Liver (tissue), 3 donors: ENCODE measurements around the gene HPCA.

Source experiments
- CTCF ChIP-seq: fragments of 150-350 bp; IDR thresholded peaks from 2 replicates; pipeline ENCODE4 v1.5.1; 2017; ENCODE audit warnings: improper control_type of control experiment, low read depth, low read length; ENCODE audit not compliant: missing input control
- EGR1 ChIP-seq, 2 donors: IDR thresholded peaks; 2 replicates each; pipeline ENCODE4 v1.6.1; 2016 to 2018; ENCODE audit warnings: antibody characterized with exemption in 2 of 2, low read depth in 2 of 2
- GABPA ChIP-seq, 2 donors: IDR thresholded peaks in 1 of 2; conservative IDR thresholded peaks in 1 of 2; 2 replicates each; pipeline ENCODE4 v1.6.1; 2016; ENCODE audit warnings: antibody characterized with exemption in 2 of 2, mild to moderate bottlenecking in 1 of 2, moderate library complexity in 1 of 2
- HNF4A ChIP-seq, 2 donors: conservative IDR thresholded peaks; 2 replicates each; pipeline ENCODE4 v1.6.1; 2016; ENCODE audit warnings: antibody characterized with exemption in 2 of 2, mild to moderate bottlenecking in 2 of 2
- JUND ChIP-seq, 2 donors: IDR thresholded peaks; 2 replicates each; pipeline ENCODE4 v1.6.1; 2016; ENCODE audit warnings: antibody characterized with exemption in 2 of 2
- MAX ChIP-seq: IDR thresholded peaks from 2 replicates; pipeline ENCODE4 v1.6.1; 2016; ENCODE audit warnings: antibody characterized with exemption
- NR2F2 ChIP-seq: IDR thresholded peaks from 2 replicates; pipeline ENCODE4 v1.6.1; 2016; ENCODE audit warnings: antibody characterized with exemption
- REST ChIP-seq: IDR thresholded peaks from 2 replicates; pipeline ENCODE4 v1.6.1; 2016; ENCODE audit warnings: antibody characterized with exemption, mild to moderate bottlenecking
- RXRA ChIP-seq, 2 donors: IDR thresholded peaks; 2 replicates each; pipeline ENCODE4 v1.6.1; 2017 to 2018; ENCODE audit warnings: antibody characterized with exemption in 2 of 2, mild to moderate bottlenecking in 1 of 2
- TAF1 ChIP-seq: conservative IDR thresholded peaks from 2 replicates; pipeline ENCODE4 v1.6.1; 2016; ENCODE audit warnings: antibody characterized with exemption, mild to moderate bottlenecking
- YY1 ChIP-seq: IDR thresholded peaks from 2 replicates; pipeline ENCODE4 v1.6.1; 2016; ENCODE audit warnings: antibody characterized with exemption, mild to moderate bottlenecking
- donor health status: healthy.
- donor health status: healthy.

GRCh38 chr1:32903991-32904785, 17.9 kb downstream of the HPCA start:
- no peak for TF ChIP-seq CTCF
- TF ChIP-seq RXRA (IDR thresholded peaks at IDR 0.05): peak in 1 of 2 donors; percentile 11
- TF ChIP-seq REST: no peak
- TF ChIP-seq GABPA (IDR thresholded peaks at IDR 0.05 in 1 of 2, conservative IDR thresholded peaks at IDR 0.05 in 1 of 2): no peak
- TF ChIP-seq MAX: no peak
- no peak for TF ChIP-seq TAF1
- no peak for TF ChIP-seq EGR1 (IDR thresholded peaks at IDR 0.05; ENCODE audit: low read depth in 2 of 2)
- no peak for TF ChIP-seq JUND (IDR thresholded peaks at IDR 0.05)
- no peak for TF ChIP-seq YY1
- no peak for TF ChIP-seq NR2F2
- TF ChIP-seq HNF4A (conservative IDR thresholded peaks at IDR 0.05): peak; percentile 58 to 64
